Suppressor macrophage treated with lipopolysaccharide for 4 hours (primary cell): ENCODE measurements around the gene PLEKHS1.

ENCODE experiments used
- DNase-seq: peaks from one replicate; pipeline ENCODE4 v3.0.0-alpha.2; 2020

The PLEKHS1 gene

GRCh38 chr10:113751181-113751732 lies at the start of gene PLEKHS1:
TSS of gene PLEKHS1 (plus strand) at chr10:113751682. CDS start at chr10:113755278, 3,596 bp downstream.
- no peak for DNase-seq

- peak; percentile 33 for DNase-seq
Measured at GRCh38 chr10:113704637-113705343, 46.7 kb upstream of the PLEKHS1 start.

GRCh38 chr10:113705344-113705652 lies 46.2 kb upstream of the PLEKHS1 start:
- DNase-seq, result no peak

GRCh38 chr10:113706623-113707022 lies 44.9 kb upstream of the PLEKHS1 start:
- no peak for DNase-seq

- no peak for DNase-seq
Measured at GRCh38 chr10:113708640-113709039, 42.8 kb upstream of the PLEKHS1 start.

- DNase-seq, result no peak
Measured at GRCh38 chr10:113709221-113709838, 42.2 kb upstream of the PLEKHS1 start.

GRCh38 chr10:113711142-113711541 lies 40.3 kb upstream of the PLEKHS1 start:
- DNase-seq, result no peak

GRCh38 chr10:113712024-113712423 lies 39.5 kb upstream of the PLEKHS1 start:
- no peak for DNase-seq

GRCh38 chr10:113712755-113713639 lies 38.5 kb upstream of the PLEKHS1 start:
- no peak for DNase-seq

GRCh38 chr10:113713640-113713982 lies 37.9 kb upstream of the PLEKHS1 start:
- DNase-seq, result no peak

- peak; percentile 11 for DNase-seq
Measured at GRCh38 chr10:113716109-113716910, 35.2 kb upstream of the PLEKHS1 start.

- DNase-seq, result no peak
Measured at GRCh38 chr10:113718969-113719822, 32.3 kb upstream of the PLEKHS1 start.

GRCh38 chr10:113720386-113720785 lies 31.1 kb upstream of the PLEKHS1 start:
- DNase-seq, result no peak

- no peak for DNase-seq
Measured at GRCh38 chr10:113732160-113732881, 19.2 kb upstream of the PLEKHS1 start.

- no peak for DNase-seq
Measured at GRCh38 chr10:113732966-113733365, 18.5 kb upstream of the PLEKHS1 start.

- no peak for DNase-seq
Measured at GRCh38 chr10:113733635-113734034, 17.8 kb upstream of the PLEKHS1 start.

GRCh38 chr10:113735913-113736312 lies 15.6 kb upstream of the PLEKHS1 start:
- DNase-seq, result no peak

- no peak for DNase-seq
Measured at GRCh38 chr10:113736576-113736975, 14.9 kb upstream of the PLEKHS1 start.

- DNase-seq, result no peak
Measured at GRCh38 chr10:113739031-113739430, 12.5 kb upstream of the PLEKHS1 start.

- DNase-seq, result no peak
Measured at GRCh38 chr10:113739577-113739976, 11.9 kb upstream of the PLEKHS1 start.

GRCh38 chr10:113740850-113741249 lies 10.6 kb upstream of the PLEKHS1 start:
- no peak for DNase-seq
